ENCODE data around the gene PNCK. TPM values are rescaled to one million over a fixed set of nuclear protein-coding genes. Genes with fewer than 3 reads are reported as not detected.

The PNCK gene
- total RNA-seq, 2 experiments from 2014 or later, result 0.60 to 0.96 TPM

GRCh38 chrX:153636716-153637115 lies 36.9 kb downstream of the PNCK start:
- no peak overlapping the region for H3K4me3 Mint-ChIP-seq
- ChIA-PET POLR2A (interaction anchor here (1.0 to 1.3 kb wide), 2 partner anchors 10 to 27 kb away, joined by 3 to 4 read pairs; partner anchors contain the start of gene DUSP9), CTCF (no interaction called here)
- no peak for DNase-seq
- peaks cover 3% of the 10 kb centered on the region for H3K4me1 Mint-ChIP-seq
- peaks cover 8% of the 10 kb centered on the region for H3K27me3 Mint-ChIP-seq
- no peaks in the 10 kb centered on the region for H3K9me3 Mint-ChIP-seq
- H3K36me3 Mint-ChIP-seq (ENCODE audit: low read depth), result no peaks in the 10 kb centered on the region
- no peak overlapping the region for H3K27ac Mint-ChIP-seq

DNA sequence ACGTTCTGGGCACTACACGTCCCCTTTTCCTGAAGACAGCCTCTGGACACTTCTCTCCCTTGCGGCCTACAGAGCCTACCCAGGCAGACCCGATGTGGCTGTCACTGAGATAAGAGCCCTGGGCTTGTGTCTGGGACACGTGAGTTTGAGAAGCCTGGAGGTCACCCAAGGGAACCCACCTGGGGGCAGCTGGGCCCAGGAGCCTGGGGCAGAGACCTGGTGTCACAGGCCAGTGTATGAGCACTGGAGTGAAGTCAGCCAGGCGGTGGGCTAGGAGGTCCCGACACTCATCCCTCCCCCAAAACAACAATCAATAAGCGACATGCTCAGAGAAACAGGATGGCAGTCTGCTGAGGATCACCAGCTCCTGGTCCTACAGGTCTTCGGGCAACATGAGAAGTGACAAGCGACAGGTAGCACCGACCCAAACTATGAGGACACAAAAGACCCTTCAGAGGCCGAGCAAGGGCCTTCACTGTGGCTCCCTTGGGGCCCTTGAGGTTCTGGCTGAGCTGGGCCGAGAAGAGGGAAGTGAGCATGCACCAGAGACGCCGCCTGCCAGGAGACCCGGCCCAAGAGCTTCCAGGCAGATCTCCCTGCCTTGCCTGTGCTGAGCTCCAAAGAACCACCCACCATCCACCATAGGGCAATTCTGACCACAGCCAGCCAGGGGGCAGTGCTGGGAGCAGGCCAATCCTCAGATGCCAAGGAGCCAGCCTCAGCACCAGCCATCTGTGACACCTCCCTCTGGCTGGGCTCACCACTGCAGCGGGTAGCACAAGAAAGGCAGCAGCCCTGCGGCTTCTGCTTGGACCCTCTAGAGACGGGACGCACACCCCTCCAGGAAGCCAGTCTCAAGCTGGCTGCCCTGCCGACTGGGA lies 37.6 kb downstream of the PNCK start:
- peak; percentile 21 for DNase-seq
- Mint-ChIP-seq H3K4me1 (no peaks in the 10 kb centered on the region), H3K27ac (no peak overlapping the region), H3K27me3 (peaks cover 5% of the 10 kb centered on the region), H3K9me3 (no peaks in the 10 kb centered on the region), H3K4me3 (no peak overlapping the region), H3K36me3 (ENCODE audit: low read depth) (no peaks in the 10 kb centered on the region)
- POLR2A ChIA-PET, result no interaction called here
- CTCF ChIA-PET, result no interaction called here

DNA sequence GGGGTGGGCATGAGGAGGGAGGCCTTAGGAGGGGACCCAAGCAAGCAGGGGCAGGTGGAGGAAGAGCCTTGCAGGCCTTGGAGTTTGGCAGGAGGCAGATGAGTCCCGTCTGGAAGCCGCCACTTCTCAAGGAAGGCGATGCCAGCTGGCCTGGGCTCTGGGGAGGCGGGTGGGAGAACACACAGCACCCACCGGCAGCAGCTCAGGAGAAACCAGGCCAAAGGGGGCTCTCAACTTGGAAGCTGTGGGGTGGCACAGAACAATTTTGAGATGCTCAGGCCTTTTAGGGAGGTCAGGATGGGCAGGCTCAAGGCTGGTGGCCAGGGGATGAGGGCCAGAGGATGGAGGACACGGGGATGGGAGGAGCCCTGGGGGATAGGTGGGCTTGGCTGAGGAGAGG lies 38.2 kb downstream of the PNCK start:
- H3K9me3 Mint-ChIP-seq, result no peaks in the 10 kb centered on the region
- H3K4me3 Mint-ChIP-seq, result no peak overlapping the region
- CTCF ChIA-PET, result no interaction called here
- no peaks in the 10 kb centered on the region for H3K4me1 Mint-ChIP-seq
- no peak overlapping the region for H3K27ac Mint-ChIP-seq
- no peaks in the 10 kb centered on the region for H3K36me3 Mint-ChIP-seq (ENCODE audit: low read depth)
- no peak for DNase-seq
- POLR2A ChIA-PET, result no interaction called here
- H3K27me3 Mint-ChIP-seq, result peaks cover 5% of the 10 kb centered on the region

DNA sequence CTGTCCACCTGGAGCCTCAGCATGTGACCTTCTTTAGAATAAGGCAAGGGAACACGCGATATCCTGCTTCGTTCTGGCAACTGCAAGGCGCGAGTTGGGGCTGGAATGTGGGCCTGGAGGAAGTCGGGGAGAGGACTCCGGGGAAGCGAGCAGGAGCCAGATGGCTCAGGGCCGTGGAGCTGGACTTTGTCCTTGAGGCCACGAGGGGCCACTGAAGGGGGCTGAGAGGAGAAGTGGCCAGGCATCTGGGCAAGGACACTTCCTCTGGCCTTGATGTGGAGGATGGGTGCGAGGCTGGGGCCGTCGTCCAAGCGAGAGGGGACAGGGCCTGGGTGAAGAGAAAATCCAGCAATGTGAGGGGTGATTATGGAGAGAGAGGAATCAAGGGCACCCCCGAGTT lies 38.8 kb downstream of the PNCK start:
- Mint-ChIP-seq H3K27ac (no peak overlapping the region), H3K36me3 (ENCODE audit: low read depth) (no peaks in the 10 kb centered on the region), H3K9me3 (no peaks in the 10 kb centered on the region), H3K27me3 (peaks cover 4% of the 10 kb centered on the region), H3K4me3 (no peak overlapping the region), H3K4me1 (no peaks in the 10 kb centered on the region)
- DNase-seq, result no peak
- ChIA-PET CTCF (no interaction called here), POLR2A (no interaction called here)

DNA sequence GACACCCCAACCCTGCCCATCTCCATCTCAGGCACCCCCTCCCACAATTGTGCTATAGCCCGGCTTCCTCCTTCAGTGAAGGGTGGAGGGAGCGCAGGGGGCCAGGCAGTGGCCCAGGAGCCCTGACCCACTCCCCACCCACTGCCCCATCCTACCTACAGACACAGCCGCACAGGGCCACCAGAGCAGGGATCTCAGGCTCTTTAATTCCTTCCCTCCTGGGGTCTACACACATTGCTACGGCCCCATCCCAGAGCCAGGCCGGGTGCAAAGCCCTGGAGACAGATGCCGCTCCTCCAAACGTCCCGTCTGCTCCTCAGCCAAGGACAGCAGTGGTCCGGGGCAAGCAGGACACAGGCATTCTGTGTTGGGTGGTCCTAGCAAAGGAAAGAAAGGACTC lies 39.4 kb downstream of the PNCK start:
- H3K27me3 Mint-ChIP-seq, result peaks cover 4% of the 10 kb centered on the region
- ChIA-PET CTCF (no interaction called here), POLR2A (no interaction called here)
- no peak overlapping the region for H3K4me3 Mint-ChIP-seq
- no peaks in the 10 kb centered on the region for H3K36me3 Mint-ChIP-seq (ENCODE audit: low read depth)
- no peaks in the 10 kb centered on the region for H3K9me3 Mint-ChIP-seq
- no peak for DNase-seq
- H3K4me1 Mint-ChIP-seq, result no peaks in the 10 kb centered on the region
- no peak overlapping the region for H3K27ac Mint-ChIP-seq

DNA sequence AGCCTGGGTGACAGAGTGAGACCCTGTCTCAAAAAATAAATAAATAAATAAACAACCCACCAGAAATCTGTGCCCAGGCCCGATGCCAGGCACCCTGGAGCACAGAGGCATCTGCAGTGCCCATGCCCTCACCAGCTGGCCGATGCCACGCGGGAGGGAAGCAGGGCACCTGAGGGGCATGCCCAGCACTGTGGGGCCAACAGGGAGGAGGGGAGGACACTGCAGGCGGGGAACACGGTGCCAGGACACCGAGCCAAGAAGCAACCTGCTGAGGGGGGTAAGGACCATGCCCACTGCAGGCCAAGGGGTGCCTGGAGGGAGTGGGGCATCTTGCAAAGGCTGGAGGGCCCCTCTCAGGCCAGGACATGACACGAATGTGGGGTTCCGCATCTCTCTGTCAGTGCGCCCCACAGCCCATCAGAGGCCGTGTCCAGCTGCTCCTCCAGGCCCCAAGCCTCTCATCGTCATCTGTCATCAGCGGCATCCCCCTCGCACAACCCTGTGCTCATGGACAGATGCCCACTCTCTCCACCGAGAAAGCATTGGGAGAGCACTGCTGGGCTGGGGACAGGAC lies 39.9 kb downstream of the PNCK start:
- Mint-ChIP-seq H3K36me3 (ENCODE audit: low read depth) (no peaks in the 10 kb centered on the region), H3K27me3 (peaks cover 4% of the 10 kb centered on the region), H3K9me3 (no peaks in the 10 kb centered on the region), H3K4me3 (no peak overlapping the region), H3K4me1 (no peaks in the 10 kb centered on the region), H3K27ac (no peak overlapping the region)
- CTCF ChIA-PET, result no interaction called here
- no peak for DNase-seq
- POLR2A ChIA-PET, result no interaction called here

DNA sequence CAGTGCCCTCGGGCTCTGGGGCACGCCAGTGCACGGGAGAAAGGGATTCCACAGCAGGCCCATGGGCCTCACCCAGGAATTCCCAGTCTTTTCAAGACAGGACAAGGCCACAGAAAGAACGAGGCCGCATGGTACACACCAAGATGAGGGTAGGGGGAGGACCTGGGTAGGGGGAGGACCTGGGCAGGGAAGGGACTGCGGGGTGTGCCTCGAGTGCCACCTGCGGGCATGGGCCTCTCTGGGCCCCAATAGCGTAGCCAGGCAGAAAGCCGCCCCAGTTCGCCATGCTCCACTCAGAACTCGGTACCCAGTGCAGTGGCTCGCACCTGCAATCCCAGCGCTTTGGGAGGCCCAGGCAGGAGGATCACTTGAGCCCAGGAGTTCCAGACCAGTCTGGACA lies 40.6 kb downstream of the PNCK start:
- ChIA-PET POLR2A (no interaction called here), CTCF (no interaction called here)
- no peak overlapping the region for H3K4me3 Mint-ChIP-seq
- H3K4me1 Mint-ChIP-seq, result no peaks in the 10 kb centered on the region
- H3K27me3 Mint-ChIP-seq, result peaks cover 4% of the 10 kb centered on the region
- no peak for DNase-seq
- H3K27ac Mint-ChIP-seq, result no peak overlapping the region
- no peaks in the 10 kb centered on the region for H3K36me3 Mint-ChIP-seq (ENCODE audit: low read depth)
- no peaks in the 10 kb centered on the region for H3K9me3 Mint-ChIP-seq

DNA sequence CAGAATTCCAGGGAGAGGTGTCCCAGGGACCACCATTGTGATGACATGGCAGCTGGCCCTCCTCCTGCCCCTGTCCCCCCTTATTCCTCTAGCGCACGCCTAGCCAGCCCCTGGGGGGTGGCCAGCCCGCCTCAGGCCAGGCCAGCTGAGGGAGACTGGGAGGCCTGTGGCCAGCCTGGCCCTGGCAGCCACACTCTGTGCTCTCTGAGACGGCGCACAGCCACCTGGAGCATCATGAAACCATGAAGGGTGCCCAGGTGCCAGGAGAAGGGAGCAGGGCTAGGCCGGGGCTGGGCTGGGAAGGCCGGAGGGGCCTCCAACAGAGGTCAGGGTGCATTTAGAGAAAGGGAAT lies 41.0 kb downstream of the PNCK start:
- H3K27me3 Mint-ChIP-seq, result peaks cover 4% of the 10 kb centered on the region
- no peaks in the 10 kb centered on the region for H3K9me3 Mint-ChIP-seq
- no peaks in the 10 kb centered on the region for H3K36me3 Mint-ChIP-seq (ENCODE audit: low read depth)
- ChIA-PET CTCF (interaction anchor here (0.9 kb wide), 1 partner anchor 14 kb away, joined by 3 read pairs; the partner anchor contains the start of gene DUSP9), POLR2A (no interaction called here)
- H3K4me3 Mint-ChIP-seq, result no peak overlapping the region
- DNase-seq, result no peak
- no peak overlapping the region for H3K27ac Mint-ChIP-seq
- no peaks in the 10 kb centered on the region for H3K4me1 Mint-ChIP-seq

GRCh38 chrX:153631907-153632594 lies 41.6 kb downstream of the PNCK start:
- Mint-ChIP-seq H3K4me1 (no peaks in the 10 kb centered on the region), H3K36me3 (ENCODE audit: low read depth) (no peaks in the 10 kb centered on the region), H3K27me3 (peaks cover 4% of the 10 kb centered on the region), H3K9me3 (no peaks in the 10 kb centered on the region), H3K27ac (no peak overlapping the region), H3K4me3 (no peak overlapping the region)
- ChIA-PET POLR2A (no interaction called here), CTCF (interaction anchor here (0.9 to 1.2 kb wide), 2 partner anchors 9 to 14 kb away, joined by 3 read pairs; partner anchors contain the start of gene DUSP9)
- DNase-seq, result no peak

DNA sequence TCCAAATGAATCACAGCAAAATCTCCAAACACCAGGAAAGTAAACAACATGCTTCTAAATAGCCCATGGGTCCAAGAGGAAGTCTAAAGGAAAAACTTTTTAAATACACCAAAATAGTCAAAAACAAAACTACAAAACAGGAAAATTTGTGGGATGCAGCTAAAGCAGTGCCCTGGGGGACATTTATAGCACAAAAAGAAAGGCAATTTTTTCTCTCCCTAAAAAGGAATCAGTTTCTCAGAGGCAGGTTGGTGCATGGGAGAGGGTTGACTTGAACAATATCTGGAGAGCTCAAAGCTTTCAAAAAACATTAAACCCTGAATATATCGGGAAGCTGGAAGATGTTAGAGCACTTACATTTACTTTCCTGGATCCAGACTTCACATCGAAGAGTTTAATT lies 42.3 kb downstream of the PNCK start:
- no peaks in the 10 kb centered on the region for H3K4me1 Mint-ChIP-seq
- ChIA-PET POLR2A (no interaction called here), CTCF (interaction anchor here (1.2 to 1.9 kb wide), 2 partner anchors 9 to 21 kb away, joined by 3 to 5 read pairs; no protein-coding TSS in a partner anchor)
- no peak overlapping the region for H3K27ac Mint-ChIP-seq
- H3K36me3 Mint-ChIP-seq (ENCODE audit: low read depth), result no peaks in the 10 kb centered on the region
- no peak overlapping the region for H3K4me3 Mint-ChIP-seq
- DNase-seq, result no peak
- H3K9me3 Mint-ChIP-seq, result no peaks in the 10 kb centered on the region
- H3K27me3 Mint-ChIP-seq, result peaks cover 4% of the 10 kb centered on the region

- DNase-seq, result no peak
- ChIA-PET CTCF (no interaction called here), POLR2A (no interaction called here)
- no peaks in the 10 kb centered on the region for H3K4me1 Mint-ChIP-seq
- no peaks in the 10 kb centered on the region for H3K9me3 Mint-ChIP-seq
- no peak overlapping the region for H3K4me3 Mint-ChIP-seq
- peaks cover 4% of the 10 kb centered on the region for H3K27me3 Mint-ChIP-seq
- H3K27ac Mint-ChIP-seq, result no peak overlapping the region
- no peaks in the 10 kb centered on the region for H3K36me3 Mint-ChIP-seq (ENCODE audit: low read depth)
Observed at GRCh38 chrX:153628665-153629064, 44.9 kb downstream of the PNCK start.

DNA sequence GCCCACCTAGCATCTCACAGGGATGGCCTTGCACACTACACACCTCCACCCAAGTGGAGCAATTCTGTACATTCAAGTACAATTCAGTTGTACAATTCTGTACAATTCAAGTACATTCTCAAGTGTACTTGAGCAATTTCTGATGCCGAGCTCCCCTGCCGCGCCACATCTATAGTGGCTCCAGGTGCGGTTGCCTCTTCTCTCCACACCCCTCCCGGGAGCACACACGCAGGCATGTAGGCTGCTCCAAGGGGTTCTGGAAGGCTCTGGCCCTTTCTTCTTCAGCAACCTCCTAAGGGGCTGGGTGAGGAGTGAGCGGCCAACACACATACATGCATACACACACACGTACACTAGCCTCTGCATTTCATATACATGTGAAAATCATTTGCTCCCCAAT lies 45.5 kb downstream of the PNCK start:
- Mint-ChIP-seq H3K27ac (no peak overlapping the region), H3K4me1 (no peaks in the 10 kb centered on the region)

GRCh38 chrX:153627675-153628111 lies 45.9 kb downstream of the PNCK start:
- no peaks in the 10 kb centered on the region for H3K9me3 Mint-ChIP-seq
- no peaks in the 10 kb centered on the region for H3K4me1 Mint-ChIP-seq
- CTCF ChIA-PET, result no interaction called here
- H3K36me3 Mint-ChIP-seq (ENCODE audit: low read depth), result no peaks in the 10 kb centered on the region
- no peak overlapping the region for H3K27ac Mint-ChIP-seq
- POLR2A ChIA-PET, result no interaction called here
- no peak overlapping the region for H3K4me3 Mint-ChIP-seq
- peaks cover 4% of the 10 kb centered on the region for H3K27me3 Mint-ChIP-seq
- no peak for DNase-seq

More for the DNA sequence above, 45.5 kb downstream of the PNCK start:
- ChIA-PET POLR2A (no interaction called here), CTCF (no interaction called here)
- H3K36me3 Mint-ChIP-seq (ENCODE audit: low read depth), result no peaks in the 10 kb centered on the region
- H3K4me3 Mint-ChIP-seq, result no peak overlapping the region
- peaks cover 4% of the 10 kb centered on the region for H3K27me3 Mint-ChIP-seq
- DNase-seq, result no peak
- H3K9me3 Mint-ChIP-seq, result no peaks in the 10 kb centered on the region

Data from activated CD4-positive, alpha-beta memory T cell treated with anti-CD3 and anti-CD28 coated beads, Interleukin-2, amount 10 ng/mL, durations not matched to agents 7 days and 5 days (primary cell).